HG03175 (cell line): ENCODE measurements around the gene TUBA3E.
"Not testable (repeated sequence)": the region's sequence is repeated elsewhere in the genome, so short reads cannot be mapped to it uniquely, and the experiment has no call there.

Source experiments
- ATAC-seq: cut with Tn5 transposase; IDR thresholded peaks from one replicate; pipeline ENCODE4 v1.9.1; 2021; ENCODE audit warnings: mild to moderate bottlenecking, moderate library complexity; ENCODE audit not compliant: unreplicated experiment

Gene TUBA3E

GRCh38 chr2:130192451-130192850 is 5.8 kb downstream of the TUBA3E start:
- ATAC-seq: not testable (repeated sequence)

DNA sequence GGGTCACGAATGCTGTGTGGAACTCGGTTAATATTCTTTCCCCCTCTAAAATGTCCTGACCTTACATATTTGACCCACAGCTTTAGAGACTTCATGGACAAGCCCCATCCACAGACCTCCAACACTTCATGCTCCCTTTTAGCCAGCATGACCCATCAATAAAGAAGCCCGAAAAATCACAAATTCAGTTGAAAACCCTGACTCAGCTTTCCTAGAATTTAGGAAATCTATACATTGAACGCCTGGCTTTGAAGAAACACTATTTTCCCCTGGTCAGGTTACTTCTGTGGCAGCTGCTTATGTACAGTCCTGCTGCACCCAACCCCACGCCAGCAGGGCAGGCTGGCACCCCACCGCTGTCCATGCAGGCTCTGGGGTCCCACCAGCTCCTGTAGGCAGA is 6.9 kb downstream of the TUBA3E start:
- ATAC-seq: not testable (repeated sequence)

- no peak for ATAC-seq
Observed at GRCh38 chr2:130190237-130190636, 8.0 kb downstream of the TUBA3E start.

- not testable (repeated sequence) for ATAC-seq
Observed at GRCh38 chr2:130188958-130189357, 9.3 kb downstream of the TUBA3E start.

DNA sequence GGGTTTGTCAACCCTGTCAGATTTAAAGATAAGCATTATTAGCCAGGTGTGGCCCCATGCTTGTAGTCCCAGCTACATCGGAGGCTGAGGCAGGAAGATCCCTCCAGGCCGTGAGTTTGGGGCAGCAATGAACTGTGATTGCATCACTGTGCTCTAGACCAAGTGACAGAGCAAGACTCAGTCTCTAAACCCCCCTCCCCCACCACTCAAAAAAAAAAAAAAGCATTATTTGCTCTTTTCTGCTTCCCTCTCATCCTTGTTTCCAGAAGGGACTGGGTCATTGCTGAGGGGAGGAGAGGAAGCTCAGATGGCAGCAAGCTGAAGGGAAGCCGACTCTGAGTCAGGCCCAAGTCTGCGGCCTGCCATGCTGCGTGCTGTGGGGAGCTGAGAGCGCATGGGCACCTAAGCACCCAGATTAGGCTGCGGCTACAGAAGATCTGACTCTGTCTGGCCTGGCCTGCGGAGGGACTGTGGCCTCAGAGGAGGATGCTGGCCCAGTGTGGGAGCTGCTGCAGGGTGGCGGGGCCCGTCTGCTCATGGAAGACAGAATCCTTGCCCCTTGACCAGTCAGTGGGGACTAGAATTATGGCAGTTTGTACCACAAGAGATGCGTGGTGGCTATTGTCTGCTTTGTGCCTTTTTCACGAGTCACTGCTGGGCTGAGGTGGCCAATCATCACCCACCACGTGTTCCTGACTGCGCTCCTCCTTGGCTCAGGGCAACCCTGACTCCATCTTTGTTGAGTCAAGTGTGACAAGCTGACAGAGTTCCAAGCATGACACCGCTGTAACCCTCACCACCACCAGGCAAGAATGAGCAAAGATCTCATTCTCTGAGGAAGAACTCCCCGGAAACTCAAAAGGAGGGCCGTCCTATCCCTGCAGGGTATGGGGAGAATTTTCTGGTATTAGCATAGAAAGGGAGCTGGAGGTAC is 10.1 kb downstream of the TUBA3E start:
- not testable (repeated sequence) for ATAC-seq

DNA sequence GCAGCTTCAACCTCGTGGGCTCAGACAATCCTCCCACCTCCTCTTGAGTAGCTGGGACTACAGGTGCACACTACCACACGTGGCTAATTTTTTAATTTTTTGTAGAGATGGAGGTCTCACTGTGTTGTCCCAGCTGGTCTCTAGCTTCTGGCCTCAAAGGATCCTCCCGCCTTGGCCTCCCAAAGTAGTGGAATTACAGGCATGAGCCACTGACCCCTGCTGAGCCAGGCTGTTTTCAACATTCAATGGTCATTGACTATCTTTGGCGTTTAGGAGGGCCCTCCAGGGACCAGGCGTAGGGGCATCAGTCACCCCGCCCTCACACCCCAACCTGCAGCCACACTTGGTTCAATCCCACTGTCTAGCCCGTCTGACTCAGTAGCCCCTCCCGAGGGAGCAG is 11.0 kb downstream of the TUBA3E start:
- ATAC-seq: no peak

GRCh38 chr2:130186391-130186790 is 11.8 kb downstream of the TUBA3E start:
- ATAC-seq: no peak

GRCh38 chr2:130185896-130186295 is 12.3 kb downstream of the TUBA3E start:
- ATAC-seq: no peak

GRCh38 chr2:130185436-130185835 is 12.8 kb downstream of the TUBA3E start:
- ATAC-seq: no peak

DNA sequence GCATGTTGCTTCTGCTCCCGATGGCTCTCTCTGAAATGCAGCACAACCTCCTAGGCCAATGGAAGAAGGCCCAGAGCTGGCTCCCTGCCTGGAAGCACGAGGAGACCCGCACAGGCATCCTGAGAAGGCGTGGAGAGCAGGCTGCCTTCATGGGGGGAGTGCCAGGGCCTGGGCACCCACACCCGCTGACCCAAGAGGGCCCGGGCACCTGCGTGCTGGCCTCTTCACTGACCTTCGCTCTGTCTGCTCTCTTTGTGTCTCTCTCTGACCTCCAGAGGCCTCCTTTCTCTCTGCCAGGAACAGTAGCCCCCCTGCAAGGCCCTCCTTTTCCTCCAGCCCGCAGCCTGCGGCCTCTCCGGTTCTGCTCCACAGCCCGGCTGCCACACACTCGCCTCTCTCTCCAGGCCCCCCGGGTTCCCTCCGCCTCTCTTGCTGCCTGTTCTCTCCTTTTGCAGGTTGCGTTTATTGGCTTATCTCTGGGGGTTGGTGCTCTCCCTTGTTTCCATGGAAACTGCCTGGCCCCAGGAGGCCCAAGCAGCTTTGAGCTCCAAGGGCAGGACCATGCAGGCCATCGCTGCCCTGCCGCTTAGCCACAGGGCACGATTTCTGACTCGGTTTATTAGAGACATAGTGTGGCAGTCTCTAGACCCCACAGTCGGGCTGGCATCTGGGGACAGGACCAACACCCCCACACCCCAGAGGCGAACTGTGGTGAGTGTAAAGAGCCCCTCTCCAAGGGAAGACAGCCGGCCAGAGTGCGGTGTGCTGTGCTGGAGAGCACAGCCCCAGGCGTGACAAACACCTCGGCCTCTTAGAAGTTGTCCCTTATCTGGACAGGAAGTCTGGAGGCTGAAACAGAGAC is 14.5 kb downstream of the TUBA3E start:
- ATAC-seq: no peak

DNA sequence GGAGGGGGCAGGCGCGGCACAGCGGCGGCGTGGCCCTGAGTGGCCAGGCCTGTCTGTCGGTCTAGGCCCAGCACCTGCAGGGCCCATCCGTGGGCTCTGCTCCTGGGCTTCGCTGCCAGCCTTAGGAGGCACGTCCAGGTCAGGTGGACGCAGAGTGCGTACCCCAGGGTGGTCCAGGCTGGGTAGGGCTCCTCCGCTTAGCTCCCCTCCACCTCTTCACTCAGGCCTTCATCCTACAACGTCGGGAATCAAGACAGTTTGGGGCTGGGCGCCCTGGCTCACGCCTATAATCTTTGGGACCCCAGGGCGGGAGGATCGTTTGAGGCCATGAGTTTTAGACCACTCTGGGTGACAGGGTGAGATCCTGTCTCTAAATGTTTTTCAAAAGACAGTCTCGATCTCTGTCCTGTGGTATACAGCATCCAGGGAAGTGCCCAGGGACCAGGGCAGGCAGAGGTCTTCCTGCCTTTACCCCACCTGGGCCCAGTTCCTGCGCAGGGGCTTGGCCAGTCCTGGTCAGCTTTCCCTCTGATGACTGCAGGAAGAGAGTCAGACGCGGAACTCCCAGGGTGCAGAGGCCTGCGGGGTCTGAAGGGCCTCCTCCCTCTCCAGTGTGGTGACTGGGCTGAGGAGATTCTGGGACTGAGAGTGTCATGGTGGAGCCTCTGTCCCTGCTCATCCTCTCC is 15.3 kb downstream of the TUBA3E start:
- ATAC-seq: peak; percentile 19

- ATAC-seq: peak; percentile 85
Observed at GRCh38 chr2:130181880-130182682, 16.2 kb downstream of the TUBA3E start, which contains the start of gene MZT2B. TSS of gene MZT2B (plus strand) at chr2:130182262. CDS start at chr2:130182283, 21 bp downstream.

DNA sequence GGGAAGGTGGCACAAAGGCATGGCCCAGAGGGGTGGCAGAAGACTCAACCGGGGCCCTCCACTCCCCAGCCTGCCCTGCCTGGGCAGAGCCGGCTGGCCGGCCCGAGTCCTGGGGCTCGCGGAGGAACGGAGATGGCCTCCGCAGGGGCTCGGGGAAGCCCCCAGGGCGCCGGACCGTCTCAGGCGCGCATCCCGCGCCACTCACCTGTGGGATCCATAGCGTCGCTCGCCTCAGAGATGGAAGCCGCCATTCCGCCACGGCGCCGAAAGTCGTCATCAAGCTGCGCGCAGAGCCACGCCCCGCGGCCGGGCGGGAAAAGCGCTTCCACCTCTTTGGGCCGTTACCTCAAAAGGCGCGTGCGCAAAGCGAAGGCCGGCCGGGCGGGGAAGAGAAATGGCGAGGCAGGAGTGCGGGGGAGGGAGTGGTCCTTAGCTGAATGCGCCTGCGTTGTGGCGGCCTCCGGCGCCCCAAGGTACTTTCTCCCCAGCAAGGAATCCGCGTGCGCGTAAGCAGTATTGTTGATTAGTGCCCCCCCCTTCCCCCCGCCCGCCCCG is 16.8 kb downstream of the TUBA3E start, which contains the start of gene SMPD4:
SMPD4 (minus strand) TSS at position 278 of the 555 bp plus-strand sequence. CDS start 5,010 bp downstream, outside the sequence.
- ATAC-seq: peak; percentile 63

DNA sequence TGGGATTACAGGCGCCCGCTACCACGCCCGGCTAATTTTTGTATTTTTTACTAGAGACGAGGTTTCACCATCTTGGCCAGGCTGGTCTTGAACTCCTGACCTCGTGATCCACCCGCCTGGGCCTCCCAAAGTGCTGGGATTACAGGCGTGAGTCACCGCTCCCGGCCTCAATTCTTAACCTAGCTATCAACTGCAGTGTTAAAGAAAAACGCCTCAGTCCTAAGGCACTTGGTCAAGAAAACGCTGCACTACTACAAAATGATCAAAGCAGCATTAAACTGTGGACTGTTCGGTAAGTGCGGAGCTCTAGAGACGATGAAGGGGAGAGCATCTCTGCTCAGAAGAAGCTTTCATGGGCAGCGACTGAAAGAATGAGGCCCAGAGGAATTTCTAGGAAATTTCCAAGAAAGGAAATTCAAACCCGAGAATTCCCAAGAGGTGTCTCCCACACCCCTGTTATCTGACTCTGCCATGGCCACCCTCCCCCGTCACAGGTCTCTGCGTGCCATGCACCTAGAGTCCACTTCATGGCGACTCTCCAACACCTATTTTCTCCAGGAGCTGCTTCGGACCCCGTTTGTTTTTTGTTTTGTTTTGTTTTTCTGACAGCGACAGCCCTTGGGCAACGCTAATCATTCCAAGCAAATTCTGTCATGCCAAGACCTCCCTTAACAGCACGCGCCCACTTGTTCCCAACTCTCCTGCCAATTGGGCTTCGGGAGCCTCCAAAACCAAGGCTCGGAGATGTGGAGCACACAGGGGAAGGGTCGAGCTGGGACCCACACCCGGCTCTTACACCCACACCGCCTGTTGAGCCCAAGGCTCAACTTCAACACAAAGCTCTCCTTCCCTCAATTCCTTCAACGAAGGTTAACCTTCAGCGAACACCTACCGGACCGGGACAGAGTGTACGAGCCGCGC is 17.6 kb downstream of the TUBA3E start:
- ATAC-seq: not testable (repeated sequence)

- ATAC-seq: not testable (repeated sequence)
Observed at GRCh38 chr2:130174866-130175265, 23.4 kb downstream of the TUBA3E start.

- ATAC-seq: no peak
Observed at GRCh38 chr2:130169896-130170295, 28.3 kb downstream of the TUBA3E start.

GRCh38 chr2:130169163-130169562 is 29.1 kb downstream of the TUBA3E start:
- not testable (repeated sequence) for ATAC-seq

GRCh38 chr2:130166611-130167010 is 31.6 kb downstream of the TUBA3E start:
- ATAC-seq: not testable (repeated sequence)
